H1 (cell line): ENCODE data around the gene BNIP1. TPM values are rescaled to one million over a fixed set of nuclear protein-coding genes. Genes with fewer than 3 reads are reported as not detected.

ENCODE experiments used
- CTCF ChIA-PET: fragments of 300-600 bp; sonication (Branson Sonifier 250); formaldehyde crosslinking; loops from one replicate; lab custom pipeline; 2021; ENCODE audit not compliant: partially characterized antibody; lab: Charles Lee
- POLR2A ChIA-PET: fragments of 300-600 bp; sonication (Branson Sonifier 250); formaldehyde crosslinking; loops from one replicate; lab custom pipeline; 2021; ENCODE audit warnings: inconsistent platforms; ENCODE audit not compliant: partially characterized antibody; lab: Charles Lee
- DNase-seq, 2 experiments: peaks; one replicate each; pipeline versions ENCODE4 v3.0.0 to v3.0.0-alpha.2; 2010 to 2022; ENCODE audit warnings: low spot score in 2 of 2, low read depth in 1 of 2, mixed read lengths in 1 of 2
- FAIRE-seq: peaks from 2 replicates; lab custom pipeline; 2011; peaks lifted over from hg19 to GRCh38; lab: Jason Lieb, UNC
- H2AFZ ChIP-seq: 2 replicates; pipeline ENCODE4 v1.8.1; 2012; ENCODE audit warnings: low read length, inconsistent platforms
- H2AK5ac ChIP-seq: 2 replicates; pipeline ENCODE4 v1.6.1; 2013; ENCODE audit warnings: low read depth, low read length
- H2BK120ac ChIP-seq: replicated peaks from 2 replicates; pipeline ENCODE3; 2013; ENCODE audit warnings: low read depth, low read length, inconsistent platforms
- H2BK12ac ChIP-seq: 2 replicates; pipeline ENCODE4 v1.6.1; 2013; ENCODE audit warnings: low read depth, low read length
- H2BK15ac ChIP-seq: 2 replicates; pipeline ENCODE4 v1.6.1; 2013; ENCODE audit warnings: low read length
- H2BK20ac ChIP-seq: 2 replicates; pipeline ENCODE4 v1.6.1; 2013; ENCODE audit warnings: low read length
- H2BK5ac ChIP-seq: 2 replicates; pipeline ENCODE4 v1.6.1; 2013; ENCODE audit warnings: low read depth, low read length
- H3K14ac ChIP-seq: 2 replicates; pipeline ENCODE4 v1.6.1; 2013; ENCODE audit warnings: inconsistent platforms; ENCODE audit not compliant: insufficient read length
- H3K18ac ChIP-seq: 2 replicates; pipeline ENCODE4 v1.6.1; 2013; ENCODE audit warnings: low read length; ENCODE audit errors: extremely low read depth
- H3K23ac ChIP-seq: 2 replicates; pipeline ENCODE4 v1.6.1; 2013; ENCODE audit warnings: inconsistent platforms; ENCODE audit not compliant: insufficient read length
- H3K23me2 ChIP-seq: 2 replicates; pipeline ENCODE4 v1.6.1; 2013; ENCODE audit warnings: low read depth, low read length
- H3K27ac ChIP-seq: 2 replicates; pipeline ENCODE4 v1.6.1; 2011; ENCODE audit warnings: low read depth, low read length, inconsistent platforms
- H3K27me3 ChIP-seq, 4 experiments: replicated peaks in 1 of 4; 1 replicate in 1 of 4; 2 replicates in 3 of 4; pipeline versions ENCODE4 v1.6.1 to v1.8.1; 2011 to 2013; ENCODE audit warnings: low read length in 3 of 4, mild to moderate bottlenecking in 3 of 4, inconsistent platforms in 2 of 4, mixed read lengths in 2 of 4, moderate library complexity in 1 of 4; ENCODE audit not compliant: control insufficient read depth in 3 of 4, insufficient read depth in 3 of 4; ENCODE audit errors: extremely low read depth in 1 of 4
- H3K36me3 ChIP-seq, 4 experiments: 2 replicates each; pipeline versions ENCODE4 v1.6.1 to v1.8.1; 2011 to 2013; ENCODE audit warnings: mild to moderate bottlenecking in 4 of 4, low read length in 3 of 4, moderate library complexity in 2 of 4, control low read depth in 1 of 4, inconsistent platforms in 1 of 4; ENCODE audit not compliant: insufficient read depth in 4 of 4, control insufficient read depth in 2 of 4
- H3K4ac ChIP-seq: replicated peaks from 2 replicates; pipeline ENCODE3; 2013; ENCODE audit warnings: low read length, low read depth, mixed read lengths, inconsistent platforms; ENCODE audit not compliant: insufficient read length
- H3K4me1 ChIP-seq, 4 experiments: replicated peaks in 1 of 4; 1 replicate in 1 of 4; 2 replicates in 3 of 4; pipeline versions ENCODE4 v1.6.1 to v1.8.1; 2011 to 2013; ENCODE audit warnings: low read length in 3 of 4, inconsistent platforms in 2 of 4, mixed read lengths in 1 of 4; ENCODE audit not compliant: insufficient read depth in 4 of 4, control insufficient read depth in 3 of 4
- H3K4me2 ChIP-seq, 2 experiments: 2 replicates each; pipeline versions ENCODE4 v1.6.1 to v1.8.1; 2011 to 2013; ENCODE audit warnings: low read depth in 2 of 2, low read length in 2 of 2, control low read depth in 1 of 2, inconsistent platforms in 1 of 2, mild to moderate bottlenecking in 1 of 2; ENCODE audit not compliant: insufficient read depth in 1 of 2
- H3K4me3 ChIP-seq, 4 experiments: fragments of 200-600, 300-600 bp in 1 of 4; sonication (generic), shearing (Covaris generic), sonication (Bioruptor Twin) in 1 of 4; 2 replicates each; pipeline versions ENCODE4 v1.5.1 to v1.8.1; 2011 to 2016; ENCODE audit warnings: low read length in 4 of 4, low read depth in 3 of 4, control low read depth in 2 of 4, inconsistent platforms in 2 of 4, mild to moderate bottlenecking in 2 of 4, mixed read lengths in 1 of 4, moderate library complexity in 1 of 4; ENCODE audit not compliant: insufficient read depth in 2 of 4; ENCODE audit errors: extremely low read depth in 1 of 4
- H3K56ac ChIP-seq: replicated peaks from 2 replicates; pipeline ENCODE3; 2013; ENCODE audit warnings: low read depth, mild to moderate bottlenecking, mixed read lengths, low read length, inconsistent platforms; ENCODE audit not compliant: insufficient read length
- H3K79me1 ChIP-seq: 2 replicates; pipeline ENCODE4 v1.6.1; 2013; ENCODE audit warnings: low read depth, low read length, control low read depth
- H3K79me2 ChIP-seq, 2 experiments: 2 replicates each; pipeline versions ENCODE4 v1.6.1 to v1.8.1; 2012 to 2013; ENCODE audit warnings: low read length in 2 of 2, mild to moderate bottlenecking in 2 of 2, inconsistent platforms in 1 of 2; ENCODE audit not compliant: insufficient read depth in 2 of 2, control insufficient read depth in 1 of 2
- H3K9ac ChIP-seq, 4 experiments: replicated peaks in 1 of 4; 1 replicate in 1 of 4; 2 replicates in 3 of 4; pipeline versions ENCODE4 v1.6.1 to v1.8.1; 2011 to 2013; ENCODE audit warnings: low read depth in 3 of 4, low read length in 3 of 4, control low read depth in 2 of 4, mild to moderate bottlenecking in 2 of 4, moderate library complexity in 2 of 4, inconsistent platforms in 1 of 4; ENCODE audit errors: extremely low read depth in 1 of 4
- H3K9me3 ChIP-seq, 2 experiments: 2 replicates each; pipeline versions ENCODE4 v1.6.1 to v1.8.1; 2012 to 2013; ENCODE audit warnings: mild to moderate bottlenecking in 2 of 2, moderate library complexity in 2 of 2, control low read depth in 1 of 2, inconsistent platforms in 1 of 2, low read depth in 1 of 2, low read length in 1 of 2, mixed read lengths in 1 of 2; ENCODE audit not compliant: insufficient read depth in 2 of 2
- H4K20me1 ChIP-seq, 2 experiments: replicated peaks in 1 of 2; 2 replicates each; pipeline versions ENCODE3 to v1.8.1; 2011 to 2013; ENCODE audit warnings: inconsistent platforms in 2 of 2, low read length in 2 of 2, mild to moderate bottlenecking in 1 of 2; ENCODE audit not compliant: insufficient read depth in 2 of 2, control insufficient read depth in 1 of 2
- H4K5ac ChIP-seq: 2 replicates; pipeline ENCODE4 v1.6.1; 2013; ENCODE audit warnings: low read length, low read depth, mixed read lengths, inconsistent platforms; ENCODE audit not compliant: insufficient read length
- H4K8ac ChIP-seq: 2 replicates; pipeline ENCODE4 v1.8.0; 2013; ENCODE audit warnings: mild to moderate bottlenecking, moderate library complexity, low read length, inconsistent platforms; ENCODE audit not compliant: insufficient read depth; ENCODE audit errors: extremely low read depth
- H4K91ac ChIP-seq: replicated peaks from 2 replicates; pipeline ENCODE3; 2013; ENCODE audit warnings: low read length, mixed read lengths, inconsistent platforms; ENCODE audit not compliant: insufficient read length
- CHD2 ChIP-seq: IDR thresholded peaks from 2 replicates; pipeline ENCODE4 v1.6.1; 2012; ENCODE audit warnings: low read length, improper control_type of control experiment
- FOSL1 ChIP-seq: IDR thresholded peaks from 2 replicates; pipeline ENCODE4 v1.6.1; 2011; ENCODE audit warnings: mild to moderate bottlenecking, low read depth, low read length, moderate library complexity; ENCODE audit not compliant: insufficient read depth
- JUND ChIP-seq: IDR thresholded peaks from 2 replicates; pipeline ENCODE4 v1.6.1; 2011; ENCODE audit warnings: mild to moderate bottlenecking, improper control_type of control experiment, low read length
- NANOG ChIP-seq: IDR thresholded peaks from 2 replicates; pipeline ENCODE4 v1.6.1; 2011; ENCODE audit warnings: low read length, low read depth, mild to moderate bottlenecking, inconsistent platforms; ENCODE audit not compliant: insufficient read depth, poor library complexity, severe bottlenecking
- POU5F1 ChIP-seq: IDR thresholded peaks from 2 replicates; pipeline ENCODE4 v1.6.1; 2011; ENCODE audit warnings: low read depth, mild to moderate bottlenecking, low read length, moderate library complexity
- RAD21 ChIP-seq, 2 experiments: IDR thresholded peaks in 1 of 2; conservative IDR thresholded peaks in 1 of 2; 2 replicates each; pipeline ENCODE4 v1.6.1; 2011; ENCODE audit warnings: low read depth in 2 of 2, low read length in 2 of 2, improper control_type of control experiment in 1 of 2, inconsistent platforms in 1 of 2, mild to moderate bottlenecking in 1 of 2, moderate library complexity in 1 of 2
- SP2 ChIP-seq: IDR thresholded peaks from 2 replicates; pipeline ENCODE4 v1.6.1; 2012; ENCODE audit warnings: mild to moderate bottlenecking, low read length, inconsistent platforms
- WGBS, 2 experiments: shearing (Covaris generic) in 1 of 2; methylation state at CpG; one replicate each; pipeline versions ENCODE4 v1.1.6 to v1.1.7; 2013 to 2015; ENCODE audit warnings: low lambda C conversion rate in 2 of 2, mixed read lengths in 2 of 2, inconsistent platforms in 1 of 2, low coverage in 1 of 2, missing lambda C conversion rate in 1 of 2; ENCODE audit not compliant: insufficient replicate concordance in 2 of 2, insufficient coverage in 1 of 2, insufficient read length in 1 of 2; ENCODE audit errors: extremely low coverage in 1 of 2, missing lambda C conversion rate in 1 of 2; 5-methylcytosine and 5-hydroxymethylcytosine counted together
- polyA plus RNA-seq, 7 experiments: library from polyadenylated mRNA; depleted of rRNA in 3 of 7; stranded (reverse) in 5 of 7; unstranded in 2 of 7; fragments of >200 nt in 5 of 7; fragments of 200-250 nt in 2 of 7; gene quantifications; 1 replicate in 5 of 7; 2 replicates in 1 of 7; 4 replicates in 1 of 7; pipeline versions ENCODE4 v1.2.1 to v1.2.3, GENCODE V29; 2011 to 2013; ENCODE audit warnings: missing spikeins in 2 of 7, mixed read lengths in 2 of 7
- total RNA-seq: library from RNA; stranded (reverse); fragmentation: NEBNext Ultra II Directional; extraction: Animal tissue kit (Norgen Biotek cat#: 25700); gene quantifications from 2 replicates; pipeline ENCODE4 v1.2.1, GENCODE V29; 2021
- TF ChIP-seq, protein P1 (sequence below): IDR thresholded peaks from 2 replicates; pipeline ENCODE4 v1.6.1; 2012; ENCODE audit warnings: inconsistent platforms

Gene BNIP1
- total and polyA plus RNA-seq, 2 of the 8 experiments (the other 6 are each of a cell fraction or from before 2014, with no cell fraction given) = 13.5 to 14.7 TPM

DNA sequence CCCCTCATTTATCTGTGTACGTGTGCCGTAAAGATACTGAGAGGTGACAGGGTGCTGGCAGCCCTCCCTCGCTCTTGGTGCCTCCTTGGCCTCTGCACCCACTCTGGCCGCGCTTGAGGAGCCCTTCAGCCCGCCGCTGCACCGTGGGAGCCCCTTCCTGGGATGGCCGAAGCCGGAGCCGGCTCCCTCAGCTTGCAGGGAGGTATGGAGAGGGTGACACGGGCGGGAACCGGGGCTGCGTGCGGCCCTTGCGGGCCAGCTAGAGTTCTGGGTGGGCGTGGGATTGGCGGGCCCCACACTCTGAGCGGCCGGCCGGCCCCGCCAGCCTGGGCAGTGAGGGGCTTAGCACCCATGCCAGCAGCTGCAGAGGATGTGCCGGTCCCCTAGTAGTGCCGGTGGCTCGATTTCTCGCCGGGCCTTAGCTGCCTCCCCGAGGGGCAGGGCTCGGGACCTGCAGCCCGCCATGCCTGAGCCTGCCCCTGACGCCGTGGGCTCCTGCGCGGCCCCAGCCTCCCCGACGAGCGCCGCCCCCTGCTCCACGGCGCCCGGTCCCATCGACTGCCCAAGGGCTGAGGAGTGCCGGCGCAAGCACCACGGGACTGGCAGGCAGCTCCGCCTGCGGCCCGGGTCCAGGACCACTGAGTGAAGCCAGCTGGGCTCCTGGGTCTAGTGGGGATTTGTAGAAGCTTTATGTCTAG is 69.1 kb downstream of the BNIP1 start:
- H2BK120ac ChIP-seq = no peak overlapping the region
- CTCF ChIA-PET = interaction anchor here (1.1 to 1.6 kb wide), 2 partner anchors 10 to 26 kb away, joined by 5 read pairs; no protein-coding TSS in a partner anchor
- peaks cover 0 to 3% of the 10 kb centered on the region in 2 experiments; a peak in 1 of 4 replicates for H3K9me3 ChIP-seq
- no peak overlapping the region for H4K5ac ChIP-seq
- H3K14ac ChIP-seq = no peak overlapping the region
- H4K91ac ChIP-seq = no peak overlapping the region
- no peak overlapping the region for H2AK5ac ChIP-seq
- POLR2A ChIA-PET = interaction anchor here (0.7 kb wide), 1 partner anchor 116 kb away, joined by 4 read pairs; no protein-coding TSS in a partner anchor
- no peak overlapping the region for H3K9ac ChIP-seq
- no peak overlapping the region for H3K23ac ChIP-seq
- H2BK20ac ChIP-seq = no peak overlapping the region
- no peak overlapping the region for H2BK12ac ChIP-seq
- no peaks in the 10 kb centered on the region; a peak in 1 of 7 replicates for H3K27me3 ChIP-seq
- no peak overlapping the region for H2BK5ac ChIP-seq
- no peak overlapping the region for H3K18ac ChIP-seq
- no peak overlapping the region for H3K4ac ChIP-seq
- H3K23me2 ChIP-seq = no peaks in the 10 kb centered on the region; the same call in 1 of the 2 replicates
- no peaks in the 10 kb centered on the region for H3K36me3 ChIP-seq
- no peak overlapping the region for H3K4me2 ChIP-seq
- peaks cover 0 to 3% (median 1%) of the 10 kb centered on the region in 4 experiments; a peak in 1 of 7 replicates for H3K4me1 ChIP-seq
- H2BK15ac ChIP-seq = no peak overlapping the region
- H3K4me3 ChIP-seq = no peak overlapping the region
- H3K56ac ChIP-seq = no peak overlapping the region
- H3K79me2 ChIP-seq = no peaks in the 10 kb centered on the region
- H3K27ac ChIP-seq = no peak overlapping the region
- no peaks in the 10 kb centered on the region for H4K20me1 ChIP-seq
- TF ChIP-seq SP2 = no peak
- TF ChIP-seq RAD21 (IDR thresholded peaks at IDR 0.05 in 1 of 2, conservative IDR thresholded peaks at IDR 0.05 in 1 of 2; ENCODE audit: low read depth in 2 of 2, low read length in 2 of 2) = no peak
- no peak for TF ChIP-seq JUND
- no peak for TF ChIP-seq POU5F1
- TF ChIP-seq, protein P1, sequence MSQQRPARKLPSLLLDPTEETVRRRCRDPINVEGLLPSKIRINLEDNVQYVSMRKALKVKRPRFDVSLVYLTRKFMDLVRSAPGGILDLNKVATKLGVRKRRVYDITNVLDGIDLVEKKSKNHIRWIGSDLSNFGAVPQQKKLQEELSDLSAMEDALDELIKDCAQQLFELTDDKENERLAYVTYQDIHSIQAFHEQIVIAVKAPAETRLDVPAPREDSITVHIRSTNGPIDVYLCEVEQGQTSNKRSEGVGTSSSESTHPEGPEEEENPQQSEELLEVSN = no peak
- TF ChIP-seq FOSL1 = no peak
- no peak for TF ChIP-seq NANOG
- TF ChIP-seq CHD2 = no peak
- TF ChIP-seq, all 59 proteins: peak for 0
- FAIRE-seq (no peak), DNase-seq (no peak)
- Histone ChIP-seq H4K8ac (no peak overlapping the region; the same call in 1 of the 2 replicates), H3K79me1 (no peaks in the 10 kb centered on the region), H2AFZ (no peak overlapping the region)
- 94% methylated on average over 41 of the region's 49 CpGs; no CpG with 5 or more reads in 1 of the 2 experiments for WGBS, 2 experiments
